ENCODE measurements around the gene ITPR1. TPM values are rescaled to one million over a fixed set of nuclear protein-coding genes. Genes with fewer than 3 reads are reported as not detected.

ITPR1 gene
- total and polyA plus RNA-seq, 2 experiments from 2014 or later, result 6.8 to 21.0 TPM

DNA sequence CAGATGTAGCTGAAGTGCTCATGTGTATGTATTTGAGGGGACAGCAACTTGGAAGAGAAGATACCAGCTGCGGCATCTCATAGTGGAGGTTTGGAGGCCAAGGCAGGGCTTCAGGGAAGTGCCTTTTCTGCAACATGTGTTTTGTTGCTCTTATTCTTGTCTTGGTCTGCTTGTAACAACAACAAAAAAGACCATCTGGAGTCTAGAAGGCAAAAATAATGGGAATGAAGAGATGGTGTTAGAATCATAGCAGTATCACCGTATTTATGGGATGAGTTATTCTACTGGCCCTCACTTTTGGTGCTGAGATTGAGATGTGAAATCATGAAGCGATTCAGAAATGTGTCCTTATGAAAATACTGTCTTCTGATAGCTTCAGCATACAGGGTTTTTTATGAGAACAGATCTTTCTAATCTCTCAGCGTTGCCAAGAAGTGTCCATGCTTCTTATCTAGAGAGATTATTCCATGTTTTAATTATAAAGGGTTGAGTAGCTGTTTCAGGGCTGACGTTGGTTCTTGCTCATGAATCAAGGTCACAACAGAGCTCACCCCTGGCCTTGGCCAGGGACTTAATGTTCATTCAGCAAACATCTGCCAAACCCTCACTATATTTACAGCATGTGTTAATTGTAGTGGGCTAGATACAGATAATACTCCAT lies 58.0 kb downstream of the ITPR1 start (continued):
- TF ChIP-seq, protein P1, sequence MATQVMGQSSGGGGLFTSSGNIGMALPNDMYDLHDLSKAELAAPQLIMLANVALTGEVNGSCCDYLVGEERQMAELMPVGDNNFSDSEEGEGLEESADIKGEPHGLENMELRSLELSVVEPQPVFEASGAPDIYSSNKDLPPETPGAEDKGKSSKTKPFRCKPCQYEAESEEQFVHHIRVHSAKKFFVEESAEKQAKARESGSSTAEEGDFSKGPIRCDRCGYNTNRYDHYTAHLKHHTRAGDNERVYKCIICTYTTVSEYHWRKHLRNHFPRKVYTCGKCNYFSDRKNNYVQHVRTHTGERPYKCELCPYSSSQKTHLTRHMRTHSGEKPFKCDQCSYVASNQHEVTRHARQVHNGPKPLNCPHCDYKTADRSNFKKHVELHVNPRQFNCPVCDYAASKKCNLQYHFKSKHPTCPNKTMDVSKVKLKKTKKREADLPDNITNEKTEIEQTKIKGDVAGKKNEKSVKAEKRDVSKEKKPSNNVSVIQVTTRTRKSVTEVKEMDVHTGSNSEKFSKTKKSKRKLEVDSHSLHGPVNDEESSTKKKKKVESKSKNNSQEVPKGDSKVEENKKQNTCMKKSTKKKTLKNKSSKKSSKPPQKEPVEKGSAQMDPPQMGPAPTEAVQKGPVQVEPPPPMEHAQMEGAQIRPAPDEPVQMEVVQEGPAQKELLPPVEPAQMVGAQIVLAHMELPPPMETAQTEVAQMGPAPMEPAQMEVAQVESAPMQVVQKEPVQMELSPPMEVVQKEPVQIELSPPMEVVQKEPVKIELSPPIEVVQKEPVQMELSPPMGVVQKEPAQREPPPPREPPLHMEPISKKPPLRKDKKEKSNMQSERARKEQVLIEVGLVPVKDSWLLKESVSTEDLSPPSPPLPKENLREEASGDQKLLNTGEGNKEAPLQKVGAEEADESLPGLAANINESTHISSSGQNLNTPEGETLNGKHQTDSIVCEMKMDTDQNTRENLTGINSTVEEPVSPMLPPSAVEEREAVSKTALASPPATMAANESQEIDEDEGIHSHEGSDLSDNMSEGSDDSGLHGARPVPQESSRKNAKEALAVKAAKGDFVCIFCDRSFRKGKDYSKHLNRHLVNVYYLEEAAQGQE (IDR thresholded peaks at IDR 0.05; ENCODE audit: unreplicated experiment), result no peak
- TF ChIP-seq STAT1 (IDR thresholded peaks at IDR 0.05; ENCODE audit: unreplicated experiment), result no peak
- no peak for TF ChIP-seq CREB1 (CRISPR knock-in tag; IDR thresholded peaks at IDR 0.05; ENCODE audit: low read depth)

DNA sequence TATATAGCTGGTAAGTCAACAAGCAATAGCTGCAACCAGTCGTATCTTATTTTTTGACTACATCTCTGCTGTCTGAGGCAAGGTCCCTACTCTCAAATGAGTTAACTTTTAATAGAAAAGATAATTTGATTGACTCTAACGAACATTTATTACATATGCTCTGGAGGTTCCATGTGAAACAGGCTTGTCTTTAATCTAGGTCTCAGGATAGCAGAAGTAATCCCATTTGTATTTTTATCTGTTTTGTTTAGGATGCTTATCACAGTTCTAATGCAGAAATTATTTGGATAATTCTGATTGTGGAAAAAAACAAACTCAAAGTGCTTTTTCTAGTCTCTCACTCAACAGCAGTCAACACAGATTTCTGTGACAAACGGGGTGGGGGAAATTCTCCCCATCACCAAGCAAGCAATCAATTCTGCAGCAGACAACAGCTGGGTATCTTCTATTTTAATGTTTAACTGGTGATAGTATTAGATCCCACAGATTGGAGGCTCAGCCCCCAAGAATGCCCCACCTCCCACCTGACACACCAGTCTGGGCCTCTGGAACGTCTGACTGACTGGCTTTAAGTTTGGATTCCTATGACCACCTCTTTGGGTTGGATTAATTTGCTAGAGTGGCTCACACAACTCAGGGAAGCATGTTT lies 58.8 kb downstream of the ITPR1 start:
- no peaks in the 10 kb centered on the region for H3F3A ChIP-seq (replicated peaks; ENCODE audit: low read depth)
- no peak overlapping the region for H3K27ac Mint-ChIP-seq

More for the DNA sequence above, 58.8 kb downstream of the ITPR1 start:
- H3K4me2 ChIP-seq, result no peak overlapping the region
- H3K9me2 ChIP-seq (ENCODE audit: insufficient read depth), result no peaks in the 10 kb centered on the region
- H4K20me1 ChIP-seq (replicated peaks; ENCODE audit: insufficient read depth), result no peaks in the 10 kb centered on the region
- Mint-ChIP-seq H3K9me3 (no peaks in the 10 kb centered on the region), H3K4me3 (no peak overlapping the region), H3K36me3 (ENCODE audit: low read depth) (no peaks in the 10 kb centered on the region), H3K27me3 (ENCODE audit: insufficient read depth, low read depth, poor library complexity) (no peaks in the 10 kb centered on the region), H3K4me1 (peaks cover 16% of the 10 kb centered on the region)
- no peaks in the 10 kb centered on the region for H3K27me3 ChIP-seq (ENCODE audit: insufficient read depth)
- no peaks in the 10 kb centered on the region for H3K36me3 ChIP-seq (ENCODE audit: insufficient read depth)
- DNase-seq (ENCODE audit: low spot score) (no peak), ATAC-seq (no peak)
- H3K4me3 ChIP-seq, result no peak overlapping the region
- no peak overlapping the region for H3K27ac ChIP-seq (ENCODE audit: low read depth)
- H3K79me2 ChIP-seq (replicated peaks; ENCODE audit: insufficient read depth), result no peaks in the 10 kb centered on the region
- no peak overlapping the region for H2AFZ ChIP-seq
- TF ChIP-seq, protein P2, sequence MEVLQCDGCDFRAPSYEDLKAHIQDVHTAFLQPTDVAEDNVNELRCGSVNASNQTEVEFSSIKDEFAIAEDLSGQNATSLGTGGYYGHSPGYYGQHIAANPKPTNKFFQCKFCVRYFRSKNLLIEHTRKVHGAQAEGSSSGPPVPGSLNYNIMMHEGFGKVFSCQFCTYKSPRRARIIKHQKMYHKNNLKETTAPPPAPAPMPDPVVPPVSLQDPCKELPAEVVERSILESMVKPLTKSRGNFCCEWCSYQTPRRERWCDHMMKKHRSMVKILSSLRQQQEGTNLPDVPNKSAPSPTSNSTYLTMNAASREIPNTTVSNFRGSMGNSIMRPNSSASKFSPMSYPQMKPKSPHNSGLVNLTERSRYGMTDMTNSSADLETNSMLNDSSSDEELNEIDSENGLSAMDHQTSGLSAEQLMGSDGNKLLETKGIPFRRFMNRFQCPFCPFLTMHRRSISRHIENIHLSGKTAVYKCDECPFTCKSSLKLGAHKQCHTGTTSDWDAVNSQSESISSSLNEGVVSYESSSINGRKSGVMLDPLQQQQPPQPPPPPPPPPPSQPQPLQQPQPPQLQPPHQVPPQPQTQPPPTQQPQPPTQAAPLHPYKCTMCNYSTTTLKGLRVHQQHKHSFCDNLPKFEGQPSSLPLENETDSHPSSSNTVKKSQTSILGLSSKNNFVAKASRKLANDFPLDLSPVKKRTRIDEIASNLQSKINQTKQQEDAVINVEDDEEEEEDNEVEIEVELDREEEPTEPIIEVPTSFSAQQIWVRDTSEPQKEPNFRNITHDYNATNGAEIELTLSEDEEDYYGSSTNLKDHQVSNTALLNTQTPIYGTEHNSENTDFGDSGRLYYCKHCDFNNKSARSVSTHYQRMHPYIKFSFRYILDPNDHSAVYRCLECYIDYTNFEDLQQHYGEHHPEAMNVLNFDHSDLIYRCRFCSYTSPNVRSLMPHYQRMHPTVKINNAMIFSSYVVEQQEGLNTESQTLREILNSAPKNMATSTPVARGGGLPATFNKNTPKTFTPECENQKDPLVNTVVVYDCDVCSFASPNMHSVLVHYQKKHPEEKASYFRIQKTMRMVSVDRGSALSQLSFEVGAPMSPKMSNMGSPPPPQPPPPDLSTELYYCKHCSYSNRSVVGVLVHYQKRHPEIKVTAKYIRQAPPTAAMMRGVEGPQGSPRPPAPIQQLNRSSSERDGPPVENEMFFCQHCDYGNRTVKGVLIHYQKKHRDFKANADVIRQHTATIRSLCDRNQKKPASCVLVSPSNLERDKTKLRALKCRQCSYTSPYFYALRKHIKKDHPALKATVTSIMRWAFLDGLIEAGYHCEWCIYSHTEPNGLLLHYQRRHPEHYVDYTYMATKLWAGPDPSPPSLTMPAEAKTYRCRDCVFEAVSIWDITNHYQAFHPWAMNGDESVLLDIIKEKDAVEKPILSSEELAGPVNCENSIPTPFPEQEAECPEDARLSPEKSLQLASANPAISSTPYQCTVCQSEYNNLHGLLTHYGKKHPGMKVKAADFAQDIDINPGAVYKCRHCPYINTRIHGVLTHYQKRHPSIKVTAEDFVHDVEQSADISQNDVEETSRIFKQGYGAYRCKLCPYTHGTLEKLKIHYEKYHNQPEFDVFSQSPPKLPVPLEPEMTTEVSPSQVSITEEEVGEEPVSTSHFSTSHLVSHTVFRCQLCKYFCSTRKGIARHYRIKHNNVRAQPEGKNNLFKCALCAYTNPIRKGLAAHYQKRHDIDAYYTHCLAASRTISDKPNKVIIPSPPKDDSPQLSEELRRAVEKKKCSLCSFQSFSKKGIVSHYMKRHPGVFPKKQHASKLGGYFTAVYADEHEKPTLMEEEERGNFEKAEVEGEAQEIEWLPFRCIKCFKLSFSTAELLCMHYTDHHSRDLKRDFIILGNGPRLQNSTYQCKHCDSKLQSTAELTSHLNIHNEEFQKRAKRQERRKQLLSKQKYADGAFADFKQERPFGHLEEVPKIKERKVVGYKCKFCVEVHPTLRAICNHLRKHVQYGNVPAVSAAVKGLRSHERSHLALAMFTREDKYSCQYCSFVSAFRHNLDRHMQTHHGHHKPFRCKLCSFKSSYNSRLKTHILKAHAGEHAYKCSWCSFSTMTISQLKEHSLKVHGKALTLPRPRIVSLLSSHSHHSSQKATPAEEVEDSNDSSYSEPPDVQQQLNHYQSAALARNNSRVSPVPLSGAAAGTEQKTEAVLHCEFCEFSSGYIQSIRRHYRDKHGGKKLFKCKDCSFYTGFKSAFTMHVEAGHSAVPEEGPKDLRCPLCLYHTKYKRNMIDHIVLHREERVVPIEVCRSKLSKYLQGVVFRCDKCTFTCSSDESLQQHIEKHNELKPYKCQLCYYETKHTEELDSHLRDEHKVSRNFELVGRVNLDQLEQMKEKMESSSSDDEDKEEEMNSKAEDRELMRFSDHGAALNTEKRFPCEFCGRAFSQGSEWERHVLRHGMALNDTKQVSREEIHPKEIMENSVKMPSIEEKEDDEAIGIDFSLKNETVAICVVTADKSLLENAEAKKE (CRISPR knock-in tag; IDR thresholded peaks at IDR 0.05), result no peak
- TF ChIP-seq ZNF114 (CRISPR knock-in tag; IDR thresholded peaks at IDR 0.05) (no peak), ZNF331 (CRISPR knock-in tag; IDR thresholded peaks at IDR 0.05; ENCODE audit: low read depth) (no peak)
- TF ChIP-seq, protein P3, sequence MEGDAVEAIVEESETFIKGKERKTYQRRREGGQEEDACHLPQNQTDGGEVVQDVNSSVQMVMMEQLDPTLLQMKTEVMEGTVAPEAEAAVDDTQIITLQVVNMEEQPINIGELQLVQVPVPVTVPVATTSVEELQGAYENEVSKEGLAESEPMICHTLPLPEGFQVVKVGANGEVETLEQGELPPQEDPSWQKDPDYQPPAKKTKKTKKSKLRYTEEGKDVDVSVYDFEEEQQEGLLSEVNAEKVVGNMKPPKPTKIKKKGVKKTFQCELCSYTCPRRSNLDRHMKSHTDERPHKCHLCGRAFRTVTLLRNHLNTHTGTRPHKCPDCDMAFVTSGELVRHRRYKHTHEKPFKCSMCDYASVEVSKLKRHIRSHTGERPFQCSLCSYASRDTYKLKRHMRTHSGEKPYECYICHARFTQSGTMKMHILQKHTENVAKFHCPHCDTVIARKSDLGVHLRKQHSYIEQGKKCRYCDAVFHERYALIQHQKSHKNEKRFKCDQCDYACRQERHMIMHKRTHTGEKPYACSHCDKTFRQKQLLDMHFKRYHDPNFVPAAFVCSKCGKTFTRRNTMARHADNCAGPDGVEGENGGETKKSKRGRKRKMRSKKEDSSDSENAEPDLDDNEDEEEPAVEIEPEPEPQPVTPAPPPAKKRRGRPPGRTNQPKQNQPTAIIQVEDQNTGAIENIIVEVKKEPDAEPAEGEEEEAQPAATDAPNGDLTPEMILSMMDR (conservative IDR thresholded peaks at IDR 0.05; ENCODE audit: low read depth in 2 of 2), result no peak
- peaks cover 6% of the 10 kb centered on the region for H3K4me1 ChIP-seq (ENCODE audit: insufficient read depth)

All from GM23338 (cell line).